ENCODE results near the gene CAND2.
A peak's percentile ranks its signal among the peaks of the same experiment; 100 is the strongest.

The CAND2 gene

DNA sequence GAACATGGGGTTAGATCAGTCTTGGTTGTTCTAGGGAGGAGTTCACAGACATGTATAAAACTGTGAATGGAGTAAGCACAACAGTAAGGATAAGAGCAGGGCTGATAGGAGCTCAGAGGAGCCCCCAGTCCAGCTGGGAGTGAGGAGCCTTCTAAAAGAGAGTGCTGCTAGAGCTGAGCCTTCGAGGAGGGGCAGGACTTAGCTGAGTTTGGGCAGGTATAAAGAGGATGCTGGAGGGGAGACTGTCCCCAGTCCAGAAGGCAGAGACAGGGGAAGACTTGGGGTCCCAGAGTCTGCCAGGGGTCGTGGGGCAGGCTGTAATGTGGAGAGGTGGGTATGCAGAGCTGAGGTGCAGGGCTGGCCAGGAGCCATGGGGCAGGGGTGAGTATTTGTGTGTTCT, 12.1 kb downstream of the CAND2 start:
- POLR2A ChIA-PET: no interaction called here
- TF ChIP-seq, protein P1, sequence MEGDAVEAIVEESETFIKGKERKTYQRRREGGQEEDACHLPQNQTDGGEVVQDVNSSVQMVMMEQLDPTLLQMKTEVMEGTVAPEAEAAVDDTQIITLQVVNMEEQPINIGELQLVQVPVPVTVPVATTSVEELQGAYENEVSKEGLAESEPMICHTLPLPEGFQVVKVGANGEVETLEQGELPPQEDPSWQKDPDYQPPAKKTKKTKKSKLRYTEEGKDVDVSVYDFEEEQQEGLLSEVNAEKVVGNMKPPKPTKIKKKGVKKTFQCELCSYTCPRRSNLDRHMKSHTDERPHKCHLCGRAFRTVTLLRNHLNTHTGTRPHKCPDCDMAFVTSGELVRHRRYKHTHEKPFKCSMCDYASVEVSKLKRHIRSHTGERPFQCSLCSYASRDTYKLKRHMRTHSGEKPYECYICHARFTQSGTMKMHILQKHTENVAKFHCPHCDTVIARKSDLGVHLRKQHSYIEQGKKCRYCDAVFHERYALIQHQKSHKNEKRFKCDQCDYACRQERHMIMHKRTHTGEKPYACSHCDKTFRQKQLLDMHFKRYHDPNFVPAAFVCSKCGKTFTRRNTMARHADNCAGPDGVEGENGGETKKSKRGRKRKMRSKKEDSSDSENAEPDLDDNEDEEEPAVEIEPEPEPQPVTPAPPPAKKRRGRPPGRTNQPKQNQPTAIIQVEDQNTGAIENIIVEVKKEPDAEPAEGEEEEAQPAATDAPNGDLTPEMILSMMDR (IDR thresholded peaks at IDR 0.05; ENCODE audit: insufficient read depth, low read length, missing control alignments): no peak
- DNase-seq (ENCODE audit: low read depth, low spot score): no peak
- CTCF ChIA-PET: interaction anchor here (0.9 to 4.4 kb wide), 8 partner anchors 8 to 102 kb away, joined by 3 to 49 read pairs (median 14); partner anchors contain the start of gene CAND2
- H3K4me3 ChIP-seq (ENCODE audit: low read depth, low read length): no peak overlapping the region

DNA sequence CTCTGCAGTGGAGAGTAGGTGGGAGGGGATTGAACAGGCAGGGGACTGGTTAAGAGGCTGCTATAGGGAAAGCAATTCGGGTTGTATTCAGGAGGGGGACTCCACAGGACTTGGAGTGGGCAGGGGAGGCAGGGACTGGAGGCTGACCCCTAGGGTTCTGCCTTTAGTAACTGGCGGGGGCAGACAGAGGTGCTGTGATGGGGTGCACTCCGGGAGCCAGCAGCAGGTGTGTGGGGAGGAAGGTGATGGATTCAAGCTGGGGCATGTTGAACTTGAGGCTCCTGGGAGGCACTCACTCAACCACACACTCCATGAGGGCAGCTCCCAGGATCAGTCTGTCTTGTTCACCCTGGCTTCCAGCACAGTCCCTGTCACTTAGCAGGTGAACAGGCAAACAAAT, 12.5 kb downstream of the CAND2 start:
- ChIA-PET CTCF (interaction anchor here (0.9 to 4.4 kb wide), 11 partner anchors 9 to 102 kb away, joined by 3 to 49 read pairs (median 15); partner anchors contain the start of genes CAND2 and RPL32), POLR2A (no interaction called here)
- DNase-seq (ENCODE audit: low read depth, low spot score): no peak
- TF ChIP-seq, protein P1 (IDR thresholded peaks at IDR 0.05; ENCODE audit: insufficient read depth, low read length, missing control alignments): no peak
- H3K4me3 ChIP-seq (ENCODE audit: low read depth, low read length): no peak overlapping the region

DNA sequence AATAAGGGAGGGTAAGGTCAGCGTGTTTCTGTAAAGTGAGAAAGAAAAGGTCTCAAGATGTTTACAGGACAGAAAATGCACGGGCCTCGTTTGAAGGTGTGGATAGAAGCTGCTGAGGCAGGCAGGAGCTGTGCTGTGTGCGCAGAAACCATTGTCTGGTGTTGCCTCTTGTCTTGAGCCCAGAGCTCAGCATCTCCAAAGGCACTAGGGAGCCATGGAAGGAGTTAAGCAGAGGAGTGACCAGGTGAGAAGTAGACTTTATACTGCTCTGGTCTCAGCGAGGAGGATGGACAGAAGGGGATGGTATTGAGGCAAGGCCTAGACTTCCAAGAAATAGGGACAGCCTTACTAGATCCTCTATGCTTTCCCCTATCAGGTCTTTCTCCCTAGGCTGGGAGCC, 13.0 kb downstream of the CAND2 start:
- no peak for DNase-seq (ENCODE audit: low read depth, low spot score)
- CTCF ChIA-PET: interaction anchor here (0.6 to 4.4 kb wide), 15 partner anchors 9 to 150 kb away, joined by 3 to 49 read pairs (median 7); partner anchors contain the start of genes CAND2 and RPL32
- TF ChIP-seq, protein P1 (IDR thresholded peaks at IDR 0.05; ENCODE audit: insufficient read depth, low read length, missing control alignments): no peak
- POLR2A ChIA-PET: interaction anchor here (1.3 kb wide), 1 partner anchor 23 kb away, joined by 3 read pairs; no protein-coding TSS in a partner anchor
- H3K4me3 ChIP-seq (ENCODE audit: low read depth, low read length): no peak overlapping the region; the same call in 1 of the 2 replicates

DNA sequence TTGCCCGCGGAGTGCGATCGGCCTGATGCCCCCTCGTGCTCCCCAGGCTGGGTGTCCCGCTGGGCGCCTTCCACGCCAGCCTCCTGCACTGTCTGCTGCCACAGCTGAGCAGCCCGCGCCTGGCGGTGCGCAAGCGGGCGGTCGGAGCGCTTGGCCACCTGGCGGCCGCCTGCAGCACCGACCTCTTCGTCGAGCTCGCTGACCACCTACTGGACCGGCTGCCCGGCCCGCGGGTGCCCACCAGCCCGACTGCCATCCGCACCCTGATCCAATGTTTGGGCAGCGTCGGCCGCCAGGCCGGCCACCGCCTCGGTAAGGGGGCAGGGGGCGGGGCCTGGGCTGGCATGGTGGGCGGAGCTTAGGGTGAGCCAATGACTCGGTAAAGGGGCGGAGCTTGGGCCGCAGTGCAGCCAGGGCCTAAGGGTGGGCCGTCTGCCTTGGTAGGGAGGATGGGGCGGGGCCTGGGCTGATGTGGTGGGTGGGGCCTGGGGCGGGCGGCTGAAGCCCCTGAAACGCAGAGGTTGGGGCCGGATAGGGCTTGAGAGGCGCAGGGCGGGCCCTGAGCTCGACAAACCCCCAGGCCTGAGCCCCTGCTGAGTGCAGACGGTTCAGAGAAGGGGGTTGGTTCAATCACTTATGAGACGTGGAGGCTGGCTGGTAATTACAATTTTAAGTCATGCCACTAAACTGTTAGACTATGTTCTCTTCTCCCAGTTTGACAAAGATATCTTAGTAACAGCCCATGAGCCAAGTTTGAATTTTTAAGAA, 13.7 kb downstream of the CAND2 start:
- ChIA-PET CTCF (interaction anchor here (0.6 to 4.4 kb wide), 29 partner anchors 9 to 273 kb away, joined by 3 to 49 read pairs (median 7); partner anchors contain the start of genes CAND2, MKRN2OS and RPL32), POLR2A (interaction anchor here (0.6 to 1.3 kb wide), 4 partner anchors 14 to 1089 kb away, joined by 3 read pairs; partner anchors contain the start of gene CAND2)
- H3K4me3 ChIP-seq (ENCODE audit: low read depth, low read length): peak overlapping the region; percentile 62
- DNase-seq (ENCODE audit: low read depth, low spot score): peak; percentile 12
- TF ChIP-seq, protein P1 (IDR thresholded peaks at IDR 0.05; ENCODE audit: insufficient read depth, low read length, missing control alignments): peak; percentile 86

DNA sequence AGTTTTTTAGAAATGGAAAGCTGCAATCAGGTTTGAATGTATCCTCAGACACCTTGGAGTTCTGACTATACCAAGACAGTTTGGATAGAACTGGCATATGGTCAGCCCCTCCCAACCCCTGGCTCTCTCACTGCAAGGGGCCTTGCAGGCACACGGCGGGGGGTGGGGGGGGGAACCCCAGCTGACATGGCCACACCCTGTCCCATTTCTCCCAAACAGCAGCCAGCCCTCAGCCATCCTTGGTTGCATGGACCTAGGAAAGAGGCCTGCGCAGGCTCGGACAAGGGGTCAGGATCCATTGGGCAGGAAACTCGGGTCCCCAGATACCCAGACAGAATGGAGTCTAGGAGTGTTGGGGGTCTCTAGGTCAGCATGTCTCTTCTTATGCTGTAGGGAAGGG, 14.5 kb downstream of the CAND2 start:
- POLR2A ChIA-PET: interaction anchor here (0.9 kb wide), 1 partner anchor 48 kb away, joined by 3 read pairs; no protein-coding TSS in a partner anchor
- H3K4me3 ChIP-seq (ENCODE audit: low read depth, low read length): no peak overlapping the region
- CTCF ChIA-PET: interaction anchor here (0.7 to 4.4 kb wide), 16 partner anchors 10 to 274 kb away, joined by 3 to 49 read pairs (median 7); partner anchors contain the start of genes CAND2 and RPL32
- no peak for DNase-seq (ENCODE audit: low read depth, low spot score)
- TF ChIP-seq, protein P1 (IDR thresholded peaks at IDR 0.05; ENCODE audit: insufficient read depth, low read length, missing control alignments): no peak

DNA sequence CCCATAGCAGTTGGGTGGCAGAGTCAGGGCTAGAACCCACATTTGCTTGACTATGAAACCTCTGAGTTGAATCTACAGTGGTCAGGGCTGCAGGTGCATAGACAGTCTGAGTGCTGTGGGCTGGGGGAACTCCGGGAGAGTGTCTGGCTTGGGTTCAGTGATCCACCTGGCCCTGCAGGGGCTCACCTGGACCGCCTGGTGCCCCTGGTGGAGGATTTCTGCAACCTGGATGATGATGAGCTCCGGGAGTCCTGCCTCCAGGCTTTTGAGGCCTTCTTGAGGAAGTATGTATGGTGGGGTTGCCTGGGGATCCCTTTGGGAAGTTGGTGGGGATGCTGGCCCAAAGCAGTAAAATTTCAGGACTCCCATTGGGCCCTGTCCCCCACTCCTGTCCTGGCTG, 16.3 kb downstream of the CAND2 start:
- ChIA-PET POLR2A (no interaction called here), CTCF (interaction anchor here (0.6 to 2.9 kb wide), 4 partner anchors 8 to 29 kb away, joined by 4 to 14 read pairs (median 4); no protein-coding TSS in a partner anchor)
- DNase-seq (ENCODE audit: low read depth, low spot score): no peak
- TF ChIP-seq, protein P1 (IDR thresholded peaks at IDR 0.05; ENCODE audit: insufficient read depth, low read length, missing control alignments): no peak
- no peak overlapping the region for H3K4me3 ChIP-seq (ENCODE audit: low read depth, low read length)
